GM18870 (cell line): ENCODE data around the gene PCDH9.

Experiments
- ATAC-seq: cut with Tn5 transposase; IDR thresholded peaks from one replicate; pipeline ENCODE4 v1.9.1; 2021; ENCODE audit warnings: moderate library complexity; ENCODE audit not compliant: unreplicated experiment

PCDH9 gene

GRCh38 chr13:67167420-67167819 is 62.7 kb downstream of the PCDH9 start:
- no peak for ATAC-seq

GRCh38 chr13:67161176-67161575 is 69.0 kb downstream of the PCDH9 start:
- no peak for ATAC-seq

GRCh38 chr13:67158903-67159302 is 71.2 kb downstream of the PCDH9 start:
- no peak for ATAC-seq

- no peak for ATAC-seq
Measured at GRCh38 chr13:67156723-67157060, 73.4 kb downstream of the PCDH9 start.

- no peak for ATAC-seq
Measured at GRCh38 chr13:67155898-67156722, 74.0 kb downstream of the PCDH9 start.

- ATAC-seq = no peak
Measured at GRCh38 chr13:67152085-67152484, 78.1 kb downstream of the PCDH9 start.

GRCh38 chr13:67151652-67152051 is 78.5 kb downstream of the PCDH9 start:
- ATAC-seq = no peak

GRCh38 chr13:67150608-67151007 is 79.5 kb downstream of the PCDH9 start:
- ATAC-seq = no peak

- no peak for ATAC-seq
Measured at GRCh38 chr13:67148161-67148571, 82.0 kb downstream of the PCDH9 start.

GRCh38 chr13:67147342-67148133 is 82.6 kb downstream of the PCDH9 start:
- no peak for ATAC-seq

- no peak for ATAC-seq
Measured at GRCh38 chr13:67146523-67147130, 83.5 kb downstream of the PCDH9 start.

GRCh38 chr13:67145950-67146349 is 84.2 kb downstream of the PCDH9 start:
- no peak for ATAC-seq

GRCh38 chr13:67143544-67144115 is 86.5 kb downstream of the PCDH9 start:
- ATAC-seq = no peak

GRCh38 chr13:67140006-67140405 is 90.1 kb downstream of the PCDH9 start:
- no peak for ATAC-seq

GRCh38 chr13:67139551-67139950 is 90.6 kb downstream of the PCDH9 start:
- no peak for ATAC-seq

- ATAC-seq = no peak
Measured at GRCh38 chr13:67138970-67139369, 91.2 kb downstream of the PCDH9 start.

- no peak for ATAC-seq
Measured at GRCh38 chr13:67137044-67137735, 92.9 kb downstream of the PCDH9 start.

- ATAC-seq = no peak
Measured at GRCh38 chr13:67136157-67136556, 94.0 kb downstream of the PCDH9 start.

- no peak for ATAC-seq
Measured at GRCh38 chr13:67135356-67135755, 94.8 kb downstream of the PCDH9 start.

GRCh38 chr13:67134417-67135129 is 95.6 kb downstream of the PCDH9 start:
- no peak for ATAC-seq
